Hematopoietic multipotent progenitor cell treated with erythropoietin and hydrocortisone succinate and interleukin-3 and kit ligand, for 15 days (in vitro differentiated cells): ENCODE results near the gene FKRP.
"Not testable (repeated sequence)": the region's sequence is repeated elsewhere in the genome, so short reads cannot be mapped to it uniquely, and the experiment has no call there.

Source experiments
- DNase-seq: peaks from one replicate; pipeline ENCODE4 v3.0.0-alpha.2; 2015; ENCODE audit warnings: low spot score

The FKRP gene

GRCh38 chr19:46786236-46787039, 40.6 kb downstream of the FKRP start:
- peak; percentile 99 for DNase-seq

DNA sequence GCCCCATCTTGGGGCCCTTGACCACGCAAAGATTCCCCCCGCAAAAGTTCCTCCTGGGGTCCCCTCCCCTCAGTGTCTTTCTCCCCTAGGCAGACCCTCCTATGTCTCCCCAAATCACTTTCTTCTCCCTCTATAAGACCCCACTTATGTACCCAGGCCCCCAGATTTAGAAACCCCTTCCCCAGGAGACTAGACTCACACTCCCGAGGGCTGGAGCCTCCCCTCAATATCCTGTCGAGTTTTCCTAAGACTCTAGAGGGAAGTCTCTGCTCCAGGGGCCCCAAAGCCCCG, 41.1 kb downstream of the FKRP start:
- DNase-seq = no peak

GRCh38 chr19:46787331-46788261, 41.7 kb downstream of the FKRP start:
- DNase-seq = peak; percentile 65

GRCh38 chr19:46788262-46788967, 42.6 kb downstream of the FKRP start, which contains the start of gene SLC1A5:
TSS of gene SLC1A5 (minus strand) at chr19:46788594. CDS start at chr19:46787965, 629 bp downstream.
- DNase-seq = peak; percentile 99

GRCh38 chr19:46788968-46789338, 43.1 kb downstream of the FKRP start:
- no peak for DNase-seq

- no peak for DNase-seq
Observed at GRCh38 chr19:46789371-46789770, 43.5 kb downstream of the FKRP start.

GRCh38 chr19:46791944-46792343, 46.1 kb downstream of the FKRP start:
- no peak for DNase-seq

- DNase-seq = no peak
Observed at GRCh38 chr19:46797881-46798280, 52.0 kb downstream of the FKRP start.

DNA sequence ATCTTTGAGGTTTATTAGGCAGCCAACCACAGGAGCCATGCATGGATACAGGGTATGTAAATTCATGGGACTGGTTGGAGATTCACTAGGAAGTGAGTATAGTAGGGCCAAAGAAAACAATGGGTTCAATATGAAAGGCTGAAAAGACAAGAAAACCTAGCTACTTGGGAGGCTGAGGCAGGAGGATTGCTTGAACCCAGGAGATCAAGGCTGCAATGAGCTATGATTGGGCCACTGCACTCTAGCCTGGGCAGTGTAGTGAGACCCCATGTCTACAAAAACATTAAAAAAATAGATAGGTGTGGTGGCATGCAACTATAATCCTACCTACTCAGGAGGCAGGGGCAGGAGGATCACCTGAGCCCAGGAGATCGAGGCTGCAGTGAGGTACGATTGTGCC, 52.9 kb downstream of the FKRP start:
- DNase-seq = no peak

GRCh38 chr19:46802152-46802551, 56.3 kb downstream of the FKRP start:
- no peak for DNase-seq

- no peak for DNase-seq
Observed at GRCh38 chr19:46803555-46803954, 57.7 kb downstream of the FKRP start.

DNA sequence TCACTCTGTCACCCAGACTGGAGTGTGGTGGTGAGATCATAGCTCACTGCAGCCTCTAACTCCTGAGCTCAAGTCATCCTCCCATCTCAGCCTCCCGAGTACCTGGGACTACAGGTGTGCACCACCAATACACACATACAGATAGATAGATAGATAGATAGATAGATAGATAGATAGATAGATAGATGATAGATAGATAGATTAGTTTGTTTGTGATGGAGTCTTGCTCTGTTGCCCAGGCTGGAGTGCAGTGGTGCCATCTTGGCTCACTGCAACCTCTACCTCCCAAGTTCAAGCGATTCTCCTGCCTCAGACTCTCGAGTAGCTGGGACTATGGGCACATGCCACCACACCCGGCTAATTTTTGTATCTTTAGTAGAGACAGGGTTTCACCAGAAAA, 58.6 kb downstream of the FKRP start:
- not testable (repeated sequence) for DNase-seq

- no peak for DNase-seq
Observed at GRCh38 chr19:46806656-46807055, 60.8 kb downstream of the FKRP start.
